Measurements from ENCODE around the gene IRF6.

- no peak for TF ChIP-seq CTCF (IDR thresholded peaks at IDR 0.05; ENCODE audit: control extremely low read depth in 1 of 3, insufficient read depth in 1 of 3, low read depth in 1 of 3, low read length in 3 of 3)
- no peak for TF ChIP-seq POLR2A (IDR thresholded peaks at IDR 0.05; ENCODE audit: control extremely low read depth in 1 of 2, low read depth in 2 of 2, low read length in 2 of 2)
- no peak for TF ChIP-seq POLR2AphosphoS5 (IDR thresholded peaks at IDR 0.05; ENCODE audit: low read depth, low read length)
- no peak for TF ChIP-seq SIX5 (IDR thresholded peaks at IDR 0.05; ENCODE audit: low read depth, low read length)
- no peak for TF ChIP-seq HDAC2 (IDR thresholded peaks at IDR 0.05; ENCODE audit: borderline replicate concordance in 1 of 2, low read depth in 2 of 2, low read length in 2 of 2)
- no peak for TF ChIP-seq SAP30 (IDR thresholded peaks at IDR 0.05; ENCODE audit: insufficient read depth, insufficient replicate concordance, low read length)
- no peak for TF ChIP-seq PHF8 (conservative IDR thresholded peaks at IDR 0.05; ENCODE audit: low read depth, low read length)
- no peak for TF ChIP-seq ATF3 (IDR thresholded peaks at IDR 0.05; ENCODE audit: insufficient read depth, low read depth, low read length)
- no peak for TF ChIP-seq KDM1A (IDR thresholded peaks at IDR 0.05; ENCODE audit: borderline replicate concordance, low read length)
- TF ChIP-seq TAF1 (IDR thresholded peaks at IDR 0.05; ENCODE audit: low read depth, low read length): no peak
Observed at GRCh38 chr1:209749670-209750323, 56.1 kb downstream of the IRF6 start.

Measured in H1 (cell line).